ENCODE data around the gene CALB2.

Gene CALB2

DNA sequence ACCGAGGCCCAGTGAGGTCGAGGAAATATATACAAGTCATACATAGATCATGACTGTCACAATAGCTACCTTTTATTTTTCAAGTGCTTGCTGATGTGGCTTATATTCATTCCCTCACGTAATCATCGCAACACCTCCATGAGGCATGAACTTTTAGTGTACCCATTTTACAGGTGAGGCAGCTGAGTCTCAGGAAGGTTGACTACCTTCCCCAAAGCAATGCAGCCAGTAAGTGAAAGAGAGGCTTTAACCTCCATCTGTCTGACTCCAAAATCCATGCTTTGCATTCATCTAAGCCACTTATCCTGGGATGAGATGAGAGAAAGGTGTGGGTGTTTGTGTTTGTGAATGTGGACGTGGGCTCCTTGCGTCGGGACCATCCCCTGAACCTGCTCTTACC lies 30.8 kb downstream of the CALB2 start:
- no peak for DNase-seq (ENCODE audit: low spot score)

- no peak for DNase-seq (ENCODE audit: low spot score)
These were observed 38.1 kb downstream of the CALB2 start for GRCh38 chr16:71396594-71396993.

- no peak for DNase-seq (ENCODE audit: low spot score)
These were observed 41.5 kb downstream of the CALB2 start for GRCh38 chr16:71399801-71400563.

GRCh38 chr16:71402007-71402406 lies 43.5 kb downstream of the CALB2 start:
- DNase-seq (ENCODE audit: low spot score): no peak

DNA sequence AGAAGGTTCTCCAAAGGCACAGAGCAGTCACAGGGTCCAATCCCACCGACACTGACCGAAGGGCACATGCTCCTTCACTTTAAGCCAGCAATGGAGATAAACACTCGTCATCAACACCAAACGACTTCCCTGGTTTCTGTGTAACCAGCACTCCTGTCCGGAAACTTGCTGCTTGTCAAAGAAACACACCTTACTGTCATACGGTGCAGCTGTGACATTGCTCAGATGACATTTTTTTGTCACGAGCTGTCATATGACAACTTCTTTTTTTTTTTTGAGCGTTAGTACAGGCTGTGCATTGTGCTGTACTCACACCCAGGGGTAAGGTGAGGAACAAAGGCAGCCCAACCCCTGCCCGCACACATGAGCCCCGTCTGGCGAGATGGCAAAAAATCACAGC lies 44.2 kb downstream of the CALB2 start:
- no peak for DNase-seq (ENCODE audit: low spot score)

- no peak for DNase-seq (ENCODE audit: low spot score)
These were observed 45.8 kb downstream of the CALB2 start for GRCh38 chr16:71404364-71404763.

DNA sequence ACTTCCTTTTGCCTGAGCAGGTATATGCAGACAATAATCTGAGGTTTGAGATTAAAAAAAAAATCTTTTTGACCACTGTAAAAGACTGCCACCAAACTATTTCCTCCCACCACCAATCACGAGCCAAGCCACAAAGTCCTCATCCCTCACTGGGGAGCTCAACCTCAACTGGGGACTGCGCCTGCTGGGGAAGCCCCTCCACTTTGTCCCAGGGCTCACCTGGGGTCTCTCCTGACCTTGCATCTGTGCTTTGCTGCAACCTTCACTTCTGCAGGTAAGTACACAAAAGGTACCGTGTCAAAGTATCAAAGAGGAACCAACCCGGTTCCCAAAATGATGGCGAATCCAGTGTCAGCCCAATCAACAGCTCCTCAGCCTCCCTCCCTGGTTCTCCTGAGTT lies 47.8 kb downstream of the CALB2 start:
- no peak for DNase-seq (ENCODE audit: low spot score)

DNA sequence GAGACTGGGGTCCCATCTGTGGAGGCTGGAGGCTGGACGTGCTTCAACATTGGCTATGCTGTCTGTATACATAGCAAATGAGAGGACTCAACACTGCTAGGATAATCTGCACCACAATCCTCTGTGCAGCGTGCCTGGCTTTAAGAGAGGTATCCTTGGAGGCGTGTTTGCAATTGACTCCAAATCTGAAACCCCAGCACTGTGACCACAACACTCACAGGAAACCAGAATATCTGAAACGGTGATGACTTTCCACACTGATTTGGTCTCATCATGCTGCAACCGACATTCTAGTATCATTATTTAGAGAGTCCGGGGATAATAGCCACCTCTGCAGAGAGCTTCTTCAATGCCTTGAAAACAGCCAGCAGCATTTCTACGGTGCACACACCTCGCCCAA lies 48.2 kb downstream of the CALB2 start:
- DNase-seq (ENCODE audit: low spot score): no peak

DNA sequence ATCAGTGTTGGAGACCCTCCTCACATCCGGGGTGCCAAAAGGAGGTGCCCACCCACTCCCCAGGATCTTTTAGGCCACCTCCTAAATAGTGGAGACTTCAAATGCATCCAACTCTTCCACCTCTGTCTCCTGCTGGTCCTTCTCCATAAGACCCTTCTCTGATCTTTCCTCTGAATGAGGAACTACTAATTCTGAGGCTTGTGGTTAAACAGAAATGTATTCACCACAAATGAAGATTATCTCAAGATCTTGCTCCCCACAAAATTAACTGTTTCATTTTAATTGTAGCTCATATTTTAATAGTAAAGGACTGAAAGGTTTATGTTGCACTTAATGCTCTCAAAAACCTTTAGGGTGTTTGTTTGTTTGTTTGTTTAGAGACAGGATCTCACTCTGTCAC lies 49.2 kb downstream of the CALB2 start:
- DNase-seq (ENCODE audit: low spot score): no peak

DNA sequence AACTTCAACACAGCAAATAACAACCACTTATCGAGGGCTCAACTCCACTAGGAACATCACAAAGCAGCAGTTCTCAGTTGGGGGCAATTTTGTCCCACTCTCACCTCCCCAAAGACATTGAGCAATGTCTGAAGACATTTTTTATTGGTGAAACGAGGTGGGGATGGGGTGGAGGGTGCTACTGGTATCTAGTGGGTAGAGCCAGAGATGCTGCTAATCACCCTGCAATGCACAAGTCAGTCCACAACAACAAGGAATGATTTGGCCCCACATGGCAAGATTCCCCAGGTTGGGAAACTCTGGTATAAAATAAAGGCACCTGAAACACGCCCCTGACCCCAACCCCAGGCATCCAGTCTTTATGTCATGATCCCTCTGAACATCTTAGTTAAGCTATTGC lies 50.0 kb downstream of the CALB2 start:
- DNase-seq (ENCODE audit: low spot score): no peak

DNA sequence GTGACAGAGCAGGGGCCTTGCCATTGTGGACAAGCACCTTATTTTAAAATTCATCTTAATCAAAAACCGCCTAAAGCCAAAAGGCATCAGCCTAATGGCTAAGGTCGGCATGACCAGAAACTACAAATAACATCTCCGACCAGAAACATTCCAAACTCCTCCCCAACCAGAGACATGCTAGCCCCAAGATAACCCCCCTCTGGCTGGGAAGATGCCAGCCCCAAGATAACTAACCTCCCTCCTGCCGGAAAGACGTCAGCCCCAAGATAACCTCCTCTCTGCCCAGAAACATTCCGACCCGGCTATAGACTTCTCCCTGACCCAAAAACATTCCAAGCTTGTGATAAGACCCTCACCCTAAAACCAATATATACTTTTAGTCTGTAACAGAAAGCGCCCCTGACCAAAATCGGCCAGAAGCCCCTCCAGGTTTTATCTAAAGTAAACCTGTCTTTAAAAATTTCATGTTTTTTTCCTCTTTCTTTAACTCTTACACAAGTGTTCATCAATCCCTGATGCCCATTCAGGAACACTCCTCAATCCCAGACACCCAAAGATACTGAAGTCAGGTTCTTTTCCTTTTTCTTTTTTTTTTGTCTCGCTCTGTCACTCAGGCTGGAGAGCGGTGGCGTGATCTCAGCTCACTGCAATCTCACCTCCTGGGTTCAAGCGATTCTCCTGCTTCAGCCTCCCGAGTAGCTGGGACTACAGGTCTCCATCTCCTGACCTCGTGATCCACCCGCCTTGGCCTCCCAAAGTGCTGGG lies 50.7 kb downstream of the CALB2 start:
- DNase-seq (ENCODE audit: low spot score): no peak

- DNase-seq (ENCODE audit: low spot score): no peak
These were observed 51.6 kb downstream of the CALB2 start for GRCh38 chr16:71410146-71410545.

GRCh38 chr16:71412270-71413160 lies 54.0 kb downstream of the CALB2 start:
- DNase-seq (ENCODE audit: low spot score): peak; percentile 85

DNA sequence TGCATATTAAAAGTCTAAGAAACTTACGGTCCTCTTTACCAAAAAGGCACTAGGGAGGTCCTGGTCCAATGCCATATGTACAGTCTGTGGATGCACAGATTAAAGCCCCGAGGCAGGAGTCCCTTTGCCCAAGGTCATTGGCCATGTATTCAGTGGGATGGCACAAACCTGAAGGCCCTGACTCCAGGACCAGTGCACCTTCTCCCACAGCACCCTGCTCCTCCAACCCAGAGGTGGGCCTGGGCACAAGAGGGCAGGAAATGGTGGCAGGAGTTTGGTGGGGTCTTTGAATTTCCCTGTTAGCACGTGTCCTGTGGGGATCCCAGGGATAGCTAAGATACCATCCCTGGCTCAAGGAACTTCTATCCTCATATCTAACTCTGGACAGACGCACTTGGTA lies 54.8 kb downstream of the CALB2 start:
- no peak for DNase-seq (ENCODE audit: low spot score)

DNA sequence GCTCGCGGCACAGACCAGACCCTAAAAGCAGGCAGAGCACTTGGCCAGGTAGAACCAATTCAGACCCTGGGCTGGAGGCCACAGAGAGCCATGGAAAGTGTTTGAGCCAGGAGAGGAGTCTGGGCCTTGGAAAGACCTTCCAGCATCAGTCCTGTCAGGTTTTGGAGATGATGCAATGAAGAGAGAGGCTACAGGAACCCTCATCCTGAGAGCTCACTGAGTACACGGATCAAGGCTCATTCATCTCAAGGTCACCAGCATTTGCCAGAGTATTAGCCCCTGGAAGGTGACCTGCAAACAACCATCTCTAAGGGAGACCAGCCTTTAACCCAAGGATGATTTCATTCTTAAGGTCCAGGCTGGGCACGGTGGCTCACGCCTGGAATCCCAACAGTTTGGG lies 55.5 kb downstream of the CALB2 start:
- DNase-seq (ENCODE audit: low spot score): no peak

DNA sequence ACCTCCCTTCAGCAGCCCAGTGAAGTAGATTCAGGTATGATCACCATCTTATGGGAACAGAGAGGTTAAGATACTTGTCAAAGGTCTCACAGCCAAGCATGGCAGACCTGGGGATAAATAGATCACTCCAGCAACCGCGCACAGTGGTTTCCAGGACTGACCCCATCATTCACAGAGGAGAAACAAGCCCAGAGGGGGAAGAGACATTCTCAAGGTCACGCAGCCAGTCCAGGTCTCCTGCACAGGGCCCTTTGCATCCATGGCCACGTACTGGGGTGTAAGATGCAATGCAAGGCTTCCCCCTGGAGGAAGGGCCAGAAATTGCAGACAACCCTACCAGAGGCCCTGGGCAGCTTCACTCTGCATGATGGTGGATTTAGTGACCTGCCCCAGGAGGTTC lies 63.4 kb downstream of the CALB2 start:
- DNase-seq (ENCODE audit: low spot score): peak; percentile 26

GRCh38 chr16:71423016-71423415 lies 64.5 kb downstream of the CALB2 start:
- no peak for DNase-seq (ENCODE audit: low spot score)

GRCh38 chr16:71423865-71424264 lies 65.3 kb downstream of the CALB2 start:
- no peak for DNase-seq (ENCODE audit: low spot score)

DNA sequence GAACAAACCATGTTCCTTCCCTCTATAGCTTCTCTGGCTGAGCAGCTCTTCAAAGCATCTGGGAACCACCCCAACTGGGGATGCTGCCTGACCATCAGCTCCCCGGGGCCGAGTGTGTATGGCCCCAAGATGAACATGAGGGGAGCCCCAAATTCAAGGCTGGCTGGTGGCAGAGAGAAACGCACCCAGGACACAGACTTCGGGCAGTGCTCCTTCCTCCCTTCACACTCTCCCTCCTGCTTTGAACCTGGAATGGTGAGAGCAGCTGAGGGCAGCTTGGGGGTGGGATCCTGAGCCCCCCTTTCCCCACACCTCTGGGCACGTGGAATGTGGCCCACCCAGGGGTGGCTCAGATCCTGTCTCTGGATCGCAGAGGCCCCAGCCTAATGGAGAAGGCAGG lies 66.1 kb downstream of the CALB2 start:
- DNase-seq (ENCODE audit: low spot score): no peak

GRCh38 chr16:71425746-71426068 lies 67.2 kb downstream of the CALB2 start:
- no peak for DNase-seq (ENCODE audit: low spot score)

DNA sequence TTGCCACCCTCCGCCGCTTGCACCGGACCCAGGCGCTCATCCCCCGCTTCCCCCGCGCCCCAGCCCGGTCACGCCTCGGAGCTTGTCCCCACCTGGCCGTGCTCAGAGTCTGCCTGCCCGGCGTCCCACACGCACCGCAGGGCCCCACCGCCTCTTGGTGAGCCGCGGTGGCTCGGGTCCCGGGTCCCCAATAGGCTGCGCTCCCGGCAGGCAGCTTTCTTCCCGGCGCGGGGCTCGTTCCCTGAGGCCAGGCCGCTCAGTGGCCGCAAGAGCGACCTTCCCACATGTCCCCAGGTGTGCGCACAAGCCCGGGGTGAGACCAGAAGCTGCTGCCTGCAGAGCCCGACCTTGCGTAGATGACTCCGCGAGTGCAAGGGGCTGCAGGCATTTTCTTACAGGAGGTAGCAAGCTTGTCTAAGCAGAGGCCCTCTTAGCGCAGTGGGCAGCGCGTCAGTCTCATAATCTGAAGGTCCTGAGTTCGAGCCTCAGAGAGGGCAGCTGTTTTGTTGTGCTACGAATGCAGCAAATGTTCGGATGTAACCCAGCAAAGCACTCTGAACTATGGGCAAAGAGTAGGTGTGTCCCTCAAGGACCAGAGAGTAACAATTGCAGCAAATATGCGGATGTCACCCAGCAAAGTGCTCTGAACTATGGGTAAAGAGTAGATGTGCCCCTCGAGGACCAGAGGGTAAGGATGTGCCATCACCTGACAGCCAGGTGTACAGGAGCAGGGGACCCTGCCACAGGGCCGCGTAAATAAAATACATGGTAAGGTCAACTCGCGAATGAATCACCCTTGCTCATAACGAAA lies 67.8 kb downstream of the CALB2 start:
- DNase-seq (ENCODE audit: low spot score): peak; percentile 90
